Measurements from ENCODE around the gene SPATA20. TPM values are rescaled to one million over a fixed set of nuclear protein-coding genes. Genes with fewer than 3 reads are reported as not detected.

Gene SPATA20
- total RNA-seq, 2 experiments from 2014 or later: 14.5 to 17.8 TPM

DNA sequence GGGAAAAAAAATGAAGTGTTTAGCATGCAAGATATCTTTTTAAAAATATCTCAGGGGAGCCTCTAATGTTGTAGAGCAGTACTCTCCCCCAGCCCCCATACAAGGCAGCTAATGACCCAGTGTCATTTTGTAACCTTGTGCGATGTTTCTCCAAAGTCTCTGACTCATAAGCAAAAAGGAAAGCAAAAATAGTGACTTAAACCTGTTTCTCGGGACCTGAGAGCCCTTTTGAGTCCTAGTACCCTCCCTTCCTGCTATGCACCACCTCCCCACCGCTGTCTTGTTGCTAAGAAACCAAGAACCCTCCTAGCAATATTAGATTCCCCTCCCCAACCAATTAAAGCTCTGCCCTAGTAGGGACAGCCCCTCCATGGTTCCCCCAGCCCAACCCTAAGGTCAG is 35.9 kb upstream of the SPATA20 start:
- POLR2A ChIA-PET: interaction anchor here (0.8 to 1.6 kb wide), 7 partner anchors 20 to 358 kb away, joined by 3 to 10 read pairs (median 3); partner anchors contain the start of gene RSAD1
- H3K27ac Mint-ChIP-seq: peak overlapping the region; percentile 81
- H3K9me3 Mint-ChIP-seq: no peaks in the 10 kb centered on the region
- peaks cover 43% of the 10 kb centered on the region for H3K4me1 Mint-ChIP-seq
- CTCF ChIA-PET: interaction anchor here (1.0 to 4.7 kb wide), 7 partner anchors 9 to 115 kb away, joined by 3 to 24 read pairs (median 5); partner anchors contain the start of genes LRRC59 and RSAD1
- no peaks in the 10 kb centered on the region for H3K27me3 Mint-ChIP-seq
- peaks cover 9% of the 10 kb centered on the region for H3K36me3 Mint-ChIP-seq (ENCODE audit: low read depth)
- peak overlapping the region; percentile 44 for H3K4me3 Mint-ChIP-seq
- DNase-seq: peak; percentile 74

DNA sequence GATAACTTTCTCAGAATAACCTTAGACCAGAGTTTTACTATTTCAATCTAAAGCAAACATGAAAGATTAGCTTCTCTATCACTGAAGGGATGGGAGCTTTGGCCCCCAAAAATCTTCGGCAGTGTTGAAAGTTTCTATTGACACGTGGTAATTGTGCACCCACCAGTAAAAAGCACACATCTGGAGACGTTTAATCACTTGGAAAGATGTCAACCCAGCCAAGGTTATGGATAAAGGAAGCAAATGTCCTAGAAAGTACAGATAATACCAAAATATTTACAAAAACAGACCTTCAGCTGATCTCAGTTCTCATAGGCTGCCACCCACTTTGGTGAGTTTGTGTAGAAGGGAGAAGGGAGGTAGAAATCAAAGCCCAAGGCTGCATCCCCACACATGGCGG is 33.5 kb upstream of the SPATA20 start:
- POLR2A ChIA-PET: no interaction called here
- no peaks in the 10 kb centered on the region for H3K9me3 Mint-ChIP-seq
- peaks cover 8% of the 10 kb centered on the region for H3K36me3 Mint-ChIP-seq (ENCODE audit: low read depth)

DNA sequence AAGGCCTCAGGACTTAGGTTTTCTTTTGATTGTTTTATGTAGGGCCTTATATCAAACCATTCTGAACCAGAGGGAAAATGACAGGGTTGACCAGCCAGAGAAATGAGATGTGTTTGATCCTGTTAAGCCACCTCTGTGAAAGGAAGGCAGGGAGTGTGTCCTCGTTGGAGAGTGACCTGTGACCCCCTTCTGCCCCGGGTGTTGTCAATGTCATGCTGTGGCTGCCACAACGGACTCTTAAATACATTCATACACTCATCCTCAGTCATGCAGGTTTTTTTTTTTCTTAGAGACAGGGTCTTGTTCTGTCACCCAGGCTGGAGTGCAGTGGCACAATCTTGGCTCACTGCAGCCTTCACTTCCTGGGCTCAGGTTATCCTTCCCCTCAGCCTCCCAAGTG is 32.6 kb upstream of the SPATA20 start:
- peaks cover 39% of the 10 kb centered on the region for H3K4me1 Mint-ChIP-seq
- H3K9me3 Mint-ChIP-seq: no peaks in the 10 kb centered on the region
- no peak overlapping the region for H3K4me3 Mint-ChIP-seq
- ChIA-PET CTCF (no interaction called here), POLR2A (interaction anchor here (0.6 kb wide), 1 partner anchor 507 kb away, joined by 3 read pairs; no protein-coding TSS in a partner anchor)
- no peak overlapping the region for H3K27ac Mint-ChIP-seq
- H3K27me3 Mint-ChIP-seq: no peaks in the 10 kb centered on the region
- no peak for DNase-seq
- peaks cover 4% of the 10 kb centered on the region for H3K36me3 Mint-ChIP-seq (ENCODE audit: low read depth)

More for the DNA sequence above, 33.5 kb upstream of the SPATA20 start:
- Mint-ChIP-seq H3K27me3 (no peaks in the 10 kb centered on the region), H3K27ac (no peak overlapping the region), H3K4me3 (no peak overlapping the region), H3K4me1 (peaks cover 48% of the 10 kb centered on the region)
- CTCF ChIA-PET: interaction anchor here (0.9 to 4.7 kb wide), 2 partner anchors 12 to 31 kb away, joined by 3 to 24 read pairs; no protein-coding TSS in a partner anchor
- no peak for DNase-seq

DNA sequence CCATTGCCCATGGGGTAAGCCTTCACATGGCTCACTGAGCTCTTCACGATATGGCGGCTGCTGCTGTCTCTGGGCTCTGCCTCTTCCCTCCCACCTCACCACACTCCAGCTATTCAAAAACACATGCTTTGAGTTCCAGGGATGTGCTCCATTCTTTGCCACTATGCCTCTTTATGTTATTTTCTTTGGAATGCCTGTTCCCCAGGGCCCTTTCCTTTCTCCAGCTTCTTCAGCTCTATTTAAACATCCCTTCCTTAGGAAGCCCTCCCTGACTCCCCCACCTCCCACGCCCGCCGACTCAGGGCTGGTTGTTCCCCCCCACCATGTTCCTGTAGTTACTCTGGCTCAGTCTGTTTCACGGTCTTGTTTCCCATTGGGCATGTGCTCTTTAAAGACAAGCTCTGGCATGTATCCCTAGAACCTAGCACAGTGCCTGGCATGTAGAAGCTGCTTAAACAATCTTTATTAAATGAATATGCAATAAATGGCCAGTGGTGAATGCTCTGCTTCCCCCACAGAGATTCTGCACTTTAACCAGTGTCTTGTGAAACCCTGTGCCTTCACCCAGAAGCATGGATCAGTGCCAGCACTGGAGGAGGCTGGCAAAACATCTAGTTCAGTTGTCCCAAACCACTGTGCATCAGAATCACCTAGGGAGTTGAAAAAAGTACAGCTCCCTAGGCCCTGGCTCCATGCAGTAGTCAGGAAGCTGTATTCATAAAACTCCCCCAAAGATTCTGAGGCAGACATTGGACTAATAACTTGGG is 31.9 kb upstream of the SPATA20 start:
- ChIA-PET CTCF (no interaction called here), POLR2A (interaction anchor here (0.6 to 1.2 kb wide), 2 partner anchors 28 to 506 kb away, joined by 3 read pairs; no protein-coding TSS in a partner anchor)
- no peak for DNase-seq
- Mint-ChIP-seq H3K36me3 (ENCODE audit: low read depth) (no peaks in the 10 kb centered on the region), H3K9me3 (no peaks in the 10 kb centered on the region), H3K4me1 (peaks cover 32% of the 10 kb centered on the region), H3K27ac (no peak overlapping the region), H3K4me3 (no peak overlapping the region), H3K27me3 (no peaks in the 10 kb centered on the region)

DNA sequence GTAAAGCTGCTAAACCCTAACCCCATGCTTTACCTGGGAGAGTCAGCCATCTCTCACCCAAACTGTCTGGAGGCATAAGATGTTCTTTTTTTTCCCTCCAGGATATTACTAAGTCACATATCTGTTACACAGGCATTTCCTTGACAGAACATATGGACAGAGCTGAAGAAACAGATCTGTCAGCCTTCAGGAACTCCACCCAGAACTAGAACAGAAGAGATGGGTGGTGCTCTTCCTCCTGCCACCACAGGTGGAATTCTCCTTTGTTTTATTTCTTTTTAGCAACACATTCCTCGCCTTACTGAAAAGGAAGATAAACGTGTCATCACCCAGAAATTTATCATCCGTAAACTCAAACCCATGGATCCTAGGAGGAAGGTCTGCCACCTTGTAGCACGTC is 30.0 kb upstream of the SPATA20 start:
- Mint-ChIP-seq H3K4me3 (no peak overlapping the region), H3K27me3 (no peaks in the 10 kb centered on the region), H3K27ac (no peak overlapping the region), H3K9me3 (no peaks in the 10 kb centered on the region), H3K4me1 (peaks cover 16% of the 10 kb centered on the region), H3K36me3 (ENCODE audit: low read depth) (no peaks in the 10 kb centered on the region)
- ChIA-PET POLR2A (interaction anchor here (1.2 kb wide), 1 partner anchor 24 kb away, joined by 3 read pairs; no protein-coding TSS in a partner anchor), CTCF (interaction anchor here (1.3 kb wide), 1 partner anchor 38 kb away, joined by 4 read pairs; the partner anchor contains the start of gene RSAD1)
- DNase-seq: no peak

DNA sequence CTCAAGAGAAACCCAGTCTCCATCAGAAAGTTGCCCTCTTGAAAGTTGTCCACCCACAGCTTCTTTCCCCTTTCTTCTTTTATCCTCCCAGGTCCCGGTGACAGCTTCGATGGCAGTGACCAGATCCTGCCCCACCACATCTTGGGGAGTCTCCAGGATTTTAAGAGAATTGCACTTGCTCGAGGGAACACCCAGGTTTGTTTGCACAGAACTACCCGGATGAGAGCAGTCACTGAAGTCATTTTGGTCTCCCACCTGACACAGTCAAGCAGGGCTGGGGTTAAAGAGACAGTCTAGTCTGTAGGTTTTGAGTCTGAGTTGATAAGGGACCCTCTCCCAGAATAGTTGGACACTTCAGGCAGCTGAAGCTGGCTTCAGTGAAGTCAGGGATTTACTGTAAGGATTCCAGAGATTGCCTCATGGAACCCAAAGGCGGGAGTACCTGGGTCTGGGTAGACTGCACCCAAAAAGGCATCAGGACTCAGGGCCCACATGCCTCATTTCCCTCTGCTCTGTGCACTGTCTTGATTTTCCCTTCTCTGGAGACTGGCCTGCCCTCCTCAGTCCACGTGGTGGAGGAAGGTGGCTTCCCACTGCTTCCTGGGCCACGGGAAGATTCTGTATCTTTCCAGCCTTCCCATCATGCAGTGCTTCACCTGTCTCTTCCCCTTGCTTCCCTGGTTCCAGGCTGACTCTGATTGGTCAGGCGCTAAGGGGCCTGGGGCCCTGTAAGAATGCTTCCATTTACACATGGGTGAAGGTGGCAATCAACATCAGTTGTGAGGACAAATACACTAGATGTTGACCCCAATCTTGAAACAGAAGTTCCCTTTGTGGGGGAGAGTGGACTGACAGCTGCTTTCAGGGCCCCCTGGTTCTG is 29.2 kb upstream of the SPATA20 start:
- DNase-seq: no peak
- no peak overlapping the region for H3K27ac Mint-ChIP-seq
- ChIA-PET CTCF (no interaction called here), POLR2A (interaction anchor here (1.2 kb wide), 1 partner anchor 24 kb away, joined by 3 read pairs; no protein-coding TSS in a partner anchor)
- no peaks in the 10 kb centered on the region for H3K27me3 Mint-ChIP-seq
- H3K9me3 Mint-ChIP-seq: no peaks in the 10 kb centered on the region
- no peaks in the 10 kb centered on the region for H3K36me3 Mint-ChIP-seq (ENCODE audit: low read depth)
- H3K4me3 Mint-ChIP-seq: no peak overlapping the region
- H3K4me1 Mint-ChIP-seq: peaks cover 12% of the 10 kb centered on the region

DNA sequence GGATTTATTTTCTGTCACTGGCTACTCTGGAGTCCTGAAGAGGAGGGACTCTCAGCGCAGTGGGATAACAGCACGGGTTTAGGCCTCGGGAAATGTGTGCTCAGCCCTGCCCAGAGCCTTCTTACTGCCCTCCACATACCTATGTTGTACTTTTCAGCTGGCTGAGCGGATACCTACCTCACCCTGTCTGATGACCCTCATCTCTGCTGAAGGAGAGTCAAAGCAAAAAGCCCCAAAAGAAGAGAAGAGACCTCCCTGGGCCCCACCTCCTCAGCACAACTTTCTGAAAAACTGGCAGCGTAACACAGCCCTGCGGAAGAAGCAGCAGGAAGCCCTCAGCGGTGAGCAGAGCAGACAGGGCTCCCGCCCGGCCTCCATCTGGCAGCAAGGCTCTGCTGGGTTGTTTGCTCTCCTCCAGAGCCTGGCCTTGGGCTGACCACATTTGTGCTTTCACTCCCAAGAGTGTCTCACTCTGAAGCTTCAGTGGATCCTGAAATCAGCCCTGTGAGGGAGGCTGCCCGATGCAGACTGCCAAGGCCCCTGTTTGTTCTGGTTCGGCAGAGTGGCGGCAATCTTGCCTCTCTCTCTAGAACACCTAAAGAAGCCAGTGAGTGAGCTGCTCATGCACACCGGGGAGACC is 28.5 kb upstream of the SPATA20 start:
- Mint-ChIP-seq H3K36me3 (ENCODE audit: low read depth) (no peaks in the 10 kb centered on the region), H3K27me3 (no peaks in the 10 kb centered on the region), H3K4me1 (peaks cover 12% of the 10 kb centered on the region), H3K27ac (no peak overlapping the region), H3K9me3 (no peaks in the 10 kb centered on the region), H3K4me3 (no peak overlapping the region)
- POLR2A ChIA-PET: interaction anchor here (1.5 kb wide), 1 partner anchor 11 kb away, joined by 3 read pairs; no protein-coding TSS in a partner anchor
- CTCF ChIA-PET: interaction anchor here (1.0 kb wide), 1 partner anchor 24 kb away, joined by 4 read pairs; no protein-coding TSS in a partner anchor
- no peak for DNase-seq

DNA sequence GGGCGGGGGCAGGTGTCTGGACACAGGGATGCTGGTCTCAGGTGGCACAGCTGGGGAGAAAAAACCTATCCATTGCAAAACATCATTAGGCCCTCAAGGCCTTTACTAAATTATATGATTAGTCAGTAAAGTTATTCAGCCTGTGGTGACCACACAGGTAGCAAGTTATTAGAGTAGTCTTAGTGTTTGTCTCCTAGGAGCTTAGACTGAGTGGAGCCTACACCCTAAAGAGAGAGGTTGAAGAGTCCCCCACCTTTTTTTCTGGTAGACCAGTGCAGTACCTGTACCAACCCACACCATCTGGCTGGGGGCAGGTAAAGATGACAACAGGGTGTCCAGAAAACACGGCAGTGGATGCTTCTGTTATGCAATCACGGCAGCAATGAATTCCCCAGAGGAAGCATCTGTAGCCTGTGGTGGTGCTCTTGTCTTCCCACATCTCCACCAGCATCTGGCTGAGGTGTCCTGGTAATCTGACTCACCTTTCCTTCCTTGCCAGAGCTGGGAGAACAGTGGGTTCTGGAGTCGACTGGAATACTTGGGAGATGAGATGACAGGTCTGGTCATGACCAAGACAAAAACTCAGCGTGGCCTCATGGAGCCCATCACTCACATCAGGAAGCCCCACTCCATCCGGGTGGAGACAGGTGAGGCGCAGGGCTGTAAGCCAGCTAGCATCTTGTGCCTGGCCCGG is 27.7 kb upstream of the SPATA20 start:
- Mint-ChIP-seq H3K4me1 (peaks cover 12% of the 10 kb centered on the region), H3K4me3 (no peak overlapping the region), H3K27me3 (no peaks in the 10 kb centered on the region), H3K9me3 (no peaks in the 10 kb centered on the region), H3K27ac (no peak overlapping the region), H3K36me3 (ENCODE audit: low read depth) (no peaks in the 10 kb centered on the region)
- DNase-seq: no peak
- POLR2A ChIA-PET: interaction anchor here (1.5 kb wide), 1 partner anchor 12 kb away, joined by 3 read pairs; no protein-coding TSS in a partner anchor
- CTCF ChIA-PET: interaction anchor here (1.0 kb wide), 1 partner anchor 23 kb away, joined by 4 read pairs; no protein-coding TSS in a partner anchor

DNA sequence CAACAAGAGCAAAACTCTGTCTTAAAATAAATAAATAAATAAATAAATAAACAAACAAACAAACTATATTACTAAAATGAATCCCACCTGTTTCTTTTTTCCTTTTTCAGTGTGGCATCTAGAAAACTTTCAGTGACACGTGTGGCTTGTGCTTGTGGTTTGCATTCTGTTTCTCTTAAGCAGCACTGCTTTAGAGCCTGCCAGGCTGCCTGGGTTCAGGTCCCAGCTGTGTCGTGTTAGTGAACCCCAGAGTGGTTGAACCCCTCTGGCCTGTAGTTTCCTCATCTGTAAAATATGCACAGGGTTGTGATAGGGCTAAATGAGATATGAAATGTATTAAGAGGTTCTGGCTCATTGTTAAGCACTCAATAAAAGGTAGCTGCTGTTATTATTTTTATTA is 26.5 kb upstream of the SPATA20 start:
- no peaks in the 10 kb centered on the region for H3K9me3 Mint-ChIP-seq
- CTCF ChIA-PET: interaction anchor here (1.6 kb wide), 1 partner anchor 19 kb away, joined by 4 read pairs; no protein-coding TSS in a partner anchor
- POLR2A ChIA-PET: interaction anchor here (1.6 kb wide), 1 partner anchor 11 kb away, joined by 4 read pairs; no protein-coding TSS in a partner anchor
- no peak for DNase-seq
- H3K27ac Mint-ChIP-seq: no peak overlapping the region
- H3K27me3 Mint-ChIP-seq: no peaks in the 10 kb centered on the region
- peaks cover 12% of the 10 kb centered on the region for H3K4me1 Mint-ChIP-seq
- H3K36me3 Mint-ChIP-seq (ENCODE audit: low read depth): no peaks in the 10 kb centered on the region
- no peak overlapping the region for H3K4me3 Mint-ChIP-seq

DNA sequence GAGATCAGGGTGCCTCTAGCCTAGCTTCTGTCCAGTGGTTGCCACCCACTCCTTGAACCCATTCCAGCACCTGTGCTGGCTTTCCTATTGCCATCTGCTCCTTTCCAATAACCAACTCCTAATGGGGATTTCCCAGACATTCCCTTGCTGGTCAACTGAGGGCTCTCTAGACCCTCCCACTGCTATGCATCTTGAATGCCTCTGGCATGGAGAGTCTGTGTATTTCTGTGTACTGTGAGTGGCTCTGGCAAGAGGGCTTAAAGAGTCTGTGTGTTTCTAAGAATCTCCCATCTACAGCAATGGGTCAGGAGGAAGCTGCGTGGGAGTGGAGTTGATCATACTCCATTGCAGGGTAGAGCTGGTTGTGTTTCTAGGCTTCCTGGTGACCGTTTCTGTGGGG is 25.5 kb upstream of the SPATA20 start:
- no peak for DNase-seq
- Mint-ChIP-seq H3K9me3 (no peaks in the 10 kb centered on the region), H3K36me3 (ENCODE audit: low read depth) (no peaks in the 10 kb centered on the region), H3K4me3 (no peak overlapping the region), H3K27ac (no peak overlapping the region), H3K4me1 (peaks cover 10% of the 10 kb centered on the region), H3K27me3 (no peaks in the 10 kb centered on the region)
- ChIA-PET CTCF (interaction anchor here (0.8 kb wide), 1 partner anchor 261 kb away, joined by 5 read pairs; no protein-coding TSS in a partner anchor), POLR2A (no interaction called here)

DNA sequence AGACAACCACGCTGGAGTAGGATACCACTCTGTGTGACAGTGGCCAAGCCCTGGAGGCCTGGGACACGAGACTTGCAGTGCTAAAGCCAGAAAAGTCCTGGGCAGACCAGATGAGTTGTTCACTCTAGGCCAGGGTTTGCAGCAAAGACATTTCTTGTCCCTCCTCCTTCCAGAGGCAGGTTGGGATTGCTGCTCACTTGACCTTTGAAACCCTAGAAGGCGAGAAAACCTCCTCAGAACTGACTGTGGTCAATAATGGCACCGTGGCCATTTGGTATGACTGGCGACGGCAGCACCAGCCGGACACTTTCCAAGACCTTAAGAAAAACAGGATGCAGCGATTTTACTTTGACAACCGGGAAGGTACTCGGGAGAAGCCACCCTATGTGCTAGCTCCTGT is 24.2 kb upstream of the SPATA20 start:
- CTCF ChIA-PET: no interaction called here
- Mint-ChIP-seq H3K36me3 (ENCODE audit: low read depth) (no peaks in the 10 kb centered on the region), H3K4me3 (no peak overlapping the region), H3K27ac (no peak overlapping the region), H3K9me3 (no peaks in the 10 kb centered on the region), H3K4me1 (no peaks in the 10 kb centered on the region), H3K27me3 (no peaks in the 10 kb centered on the region)
- no peak for DNase-seq
- POLR2A ChIA-PET: no interaction called here

DNA sequence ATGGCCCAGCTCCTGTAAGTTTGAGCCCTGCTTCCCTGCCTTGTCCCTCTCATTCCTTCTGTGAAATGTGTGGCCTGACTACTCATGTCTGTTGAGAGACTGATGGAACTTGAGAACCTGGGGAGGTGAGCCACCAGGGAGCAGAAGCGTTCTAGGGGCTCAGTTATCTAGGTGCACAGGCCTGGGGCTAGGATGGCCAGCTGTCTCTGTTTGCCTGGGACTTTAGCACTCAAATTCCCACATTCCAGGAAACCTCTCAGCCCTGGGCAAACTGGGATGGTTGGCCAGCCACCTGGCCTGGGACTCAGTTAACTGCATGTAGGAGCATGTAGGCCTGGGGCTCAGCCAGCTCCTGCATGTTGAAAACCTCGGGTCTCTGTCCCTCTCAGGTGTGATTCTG is 23.8 kb upstream of the SPATA20 start:
- Mint-ChIP-seq H3K9me3 (no peaks in the 10 kb centered on the region), H3K27ac (no peak overlapping the region), H3K4me1 (no peaks in the 10 kb centered on the region), H3K4me3 (no peak overlapping the region), H3K36me3 (ENCODE audit: low read depth) (no peaks in the 10 kb centered on the region), H3K27me3 (no peaks in the 10 kb centered on the region)
- ChIA-PET CTCF (no interaction called here), POLR2A (no interaction called here)
- no peak for DNase-seq

All from activated CD4-positive, alpha-beta memory T cell treated with anti-CD3 and anti-CD28 coated beads, Interleukin-2, amount 10 ng/mL, durations not matched to agents 7 days and 5 days (primary cell).